HepG2 (cell line): Measurements from ENCODE around the gene CPB2. TPM values are rescaled to one million over a fixed set of nuclear protein-coding genes. Genes with fewer than 3 reads are reported as not detected.

Experiments used
- ATAC-seq: fragments of 200-7000 bp; cut with Tn5 transposase; 3 replicates; pipeline ENCODE4 v1.9.1; 2020; ENCODE audit warnings: mild to moderate bottlenecking, moderate library complexity
- BruUV-seq: library from RNA; stranded (reverse); fragments of 400-500 nt; replicated peaks from 2 replicates; lab custom pipeline; 2021; lab: Mats Ljungman, UMichigan
- CTCF ChIA-PET: fragments of 300-600 bp; formaldehyde crosslinking; extraction: SDS; loops from one replicate; lab custom pipeline; 2021; ENCODE audit warnings: low total read pairs, inconsistent platforms, low intra/inter-chr PET ratio; lab: Yijun Ruan, JAX
- POLR2A ChIA-PET: fragments of 350-600 bp; sonication (Branson Sonifier 250); formaldehyde crosslinking; loops from one replicate; lab custom pipeline; 2020; ENCODE audit warnings: antibody characterized with exemption, inconsistent platforms; lab: Yijun Ruan, JAX
- DNase-seq: peaks from one replicate; pipeline ENCODE4 v3.0.0-alpha.2; 2015; ENCODE audit warnings: low spot score
- FAIRE-seq: peaks from 3 replicates; lab custom pipeline; 2011; peaks lifted over from hg19 to GRCh38; lab: Jason Lieb, UNC
- H2AFZ ChIP-seq: one replicate; pipeline ENCODE4 v1.6.1; 2011; ENCODE audit warnings: low read length, inconsistent platforms
- H3K27ac ChIP-seq: fragments of 300-600 bp; 3 replicates; pipeline ENCODE4 v1.8.0; 2011; ENCODE audit warnings: mixed run types, mild to moderate bottlenecking, mixed read lengths, low read length, inconsistent platforms; ENCODE audit not compliant: insufficient read depth; ENCODE audit errors: extremely low read length
- H3K27me3 ChIP-seq, 2 experiments: fragments of 200-600 bp in 1 of 2; 2 replicates in 1 of 2; 3 replicates in 1 of 2; pipeline versions ENCODE4 v1.6.0 to v1.8.0; 2011; ENCODE audit warnings: low read length in 2 of 2, mild to moderate bottlenecking in 2 of 2, moderate library complexity in 2 of 2, inconsistent platforms in 1 of 2; ENCODE audit not compliant: insufficient read depth in 2 of 2, control insufficient read depth in 1 of 2
- H3K36me3 ChIP-seq, 2 experiments: fragments of 200-600 bp in 1 of 2; replicated peaks in 1 of 2; 2 replicates in 1 of 2; 3 replicates in 1 of 2; pipeline versions ENCODE4 v1.5.1 to v1.8.0; 2011; ENCODE audit warnings: low read length in 2 of 2, inconsistent platforms in 1 of 2; ENCODE audit not compliant: insufficient read depth in 2 of 2, control insufficient read depth in 1 of 2
- H3K4me1 ChIP-seq: 2 replicates; pipeline ENCODE4 v1.5.1; 2012; ENCODE audit warnings: low read length, inconsistent platforms; ENCODE audit not compliant: insufficient read depth
- H3K4me2 ChIP-seq: 2 replicates; pipeline ENCODE4 v1.6.0; 2011; ENCODE audit warnings: low read depth, low read length, inconsistent platforms
- H3K4me3 ChIP-seq, 3 experiments: fragments of 200-600 bp in 1 of 3; sonication (generic), shearing (Covaris generic) in 1 of 3; replicated peaks in 1 of 3; 2 replicates each; pipeline ENCODE4 v1.5.1; 2011 to 2016; ENCODE audit warnings: low read length in 3 of 3, inconsistent platforms in 2 of 3, low read depth in 2 of 3, mild to moderate bottlenecking in 2 of 3, control low read depth in 1 of 3, mixed read lengths in 1 of 3; ENCODE audit not compliant: insufficient read depth in 1 of 3
- H3K79me2 ChIP-seq: one replicate; pipeline ENCODE4 v1.6.1; 2011; ENCODE audit warnings: low read length, inconsistent platforms; ENCODE audit not compliant: insufficient read depth
- H3K9ac ChIP-seq: 2 replicates; pipeline ENCODE4 v1.6.0; 2011; ENCODE audit warnings: mild to moderate bottlenecking, low read depth, low read length, inconsistent platforms; ENCODE audit not compliant: insufficient read depth
- H3K9me3 ChIP-seq: 2 replicates; pipeline ENCODE4 v1.5.1; 2012; ENCODE audit warnings: mild to moderate bottlenecking, low read length
- H4K20me1 ChIP-seq: 2 replicates; pipeline ENCODE4 v1.6.0; 2011; ENCODE audit warnings: inconsistent platforms, mild to moderate bottlenecking, low read length, moderate library complexity; ENCODE audit not compliant: insufficient read depth
- AHR ChIP-seq: IDR thresholded peaks from 2 replicates; pipeline ENCODE4 v1.6.1; 2018; ENCODE audit warnings: missing genetic modification reagents, missing compliant biosample characterization
- HNF4A ChIP-seq: sonication (generic); formaldehyde crosslinking; IDR thresholded peaks from 2 replicates; pipeline ENCODE4 v1.4.0; 2020; ENCODE audit warnings: missing genetic modification reagents
- JUN ChIP-seq: sonication (generic); formaldehyde crosslinking; IDR thresholded peaks from 2 replicates; pipeline ENCODE4 v1.4.0; 2020; ENCODE audit warnings: mild to moderate bottlenecking, missing genetic modification reagents
- RFXANK ChIP-seq: IDR thresholded peaks from 2 replicates; pipeline ENCODE4 v1.6.1; 2016
- SRY ChIP-seq: sonication (generic); formaldehyde crosslinking; IDR thresholded peaks from 2 replicates; pipeline ENCODE4 v1.8.0; 2022; ENCODE audit warnings: mild to moderate bottlenecking, missing genetic modification reagents
- ZNF7 ChIP-seq: IDR thresholded peaks from 2 replicates; pipeline ENCODE4 v1.6.1; 2016; ENCODE audit warnings: missing biosample characterization, missing genetic modification reagents
- WGBS: methylation state at CpG from one replicate; pipeline ENCODE4 v1.1.6; 2017; ENCODE audit warnings: low lambda C conversion rate; 5-methylcytosine and 5-hydroxymethylcytosine counted together
- in situ Hi-C: cut with HindIII; loops from 2 replicates; pipeline ENCODE4 v1.10.0; 2017; ENCODE audit warnings: low pct_unique_long_range_greater_than_20kb; ENCODE audit not compliant: extremely low pct_ligation_motif_present
- intact Hi-C: fragments of 100-400 bp; cut with micrococcal nuclease; formaldehyde crosslinking; loops from one replicate; pipeline ENCODE4 v1.10.0; 2022; ENCODE audit not compliant: unreplicated experiment
- polyA plus RNA-seq, 8 experiments: library from polyadenylated mRNA; depleted of rRNA in 3 of 8; stranded (reverse) in 7 of 8; unstranded in 1 of 8; fragments of >200 nt; fragmentation: Illumina TruSeq in 4 of 8; extraction: Trizol in 4 of 8; gene quantifications; 2 replicates each; pipeline versions ENCODE4 v1.2.1 to v1.2.3, GENCODE V29; 2011 to 2016; ENCODE audit warnings: low read depth in 4 of 8, missing spikeins in 1 of 8, mixed read lengths in 1 of 8; ENCODE audit not compliant: insufficient read depth in 1 of 8
- total RNA-seq, 5 experiments: library from RNA; depleted of rRNA; stranded (reverse); fragments of >200 nt; fragmentation: Illumina TruSeq; extraction: Trizol; gene quantifications; 2 replicates each; pipeline ENCODE4 v1.2.3, GENCODE V29; 2016; ENCODE audit warnings: low read depth in 1 of 5
- TF ChIP-seq, protein P1 (sequence below): IDR thresholded peaks from 2 replicates; pipeline ENCODE4 v1.6.1; 2016; ENCODE audit warnings: low read depth
- TF ChIP-seq, protein P2 (sequence below): sonication (generic); formaldehyde crosslinking; IDR thresholded peaks from 2 replicates; pipeline ENCODE4 v1.5.0; 2020; ENCODE audit warnings: mild to moderate bottlenecking, missing genetic modification reagents

The CPB2 gene
- total and polyA plus RNA-seq, 2 of the 13 experiments (the other 11 are each of a cell fraction or from before 2014, with no cell fraction given): 125 to 140 TPM

DNA sequence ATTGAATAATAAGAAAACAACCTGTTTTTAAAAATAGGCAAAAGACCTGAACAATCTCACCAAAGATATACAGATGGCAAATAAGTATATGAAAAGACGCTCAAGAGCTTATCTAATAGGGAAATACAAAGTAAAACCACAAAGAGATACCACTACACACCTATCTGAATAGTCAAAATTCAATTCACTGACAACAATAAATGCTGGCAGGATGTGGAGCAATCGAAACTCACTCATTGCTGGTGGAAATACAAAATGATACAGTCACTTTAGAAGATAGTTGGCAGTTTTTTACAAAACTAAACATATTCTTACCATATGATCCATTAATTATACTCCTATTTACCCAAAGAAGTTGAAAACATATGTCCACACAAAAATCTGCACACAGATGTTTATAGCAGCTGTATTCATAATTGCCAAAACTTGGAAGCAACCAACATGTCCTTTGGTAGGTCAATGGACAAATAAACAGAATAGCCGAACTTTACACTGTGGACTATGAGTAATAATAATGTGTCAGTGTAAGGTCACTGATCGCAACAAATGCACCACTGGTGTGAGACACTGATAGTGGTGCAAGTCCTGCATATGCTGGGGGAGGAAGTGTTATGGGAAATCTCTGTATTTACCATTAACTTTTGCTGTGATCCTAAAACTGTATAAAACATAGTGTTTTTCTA lies 73.1 kb downstream of the CPB2 start:
- ATAC-seq (no peak), DNase-seq (peak; percentile 5), FAIRE-seq (no peak)
- H3K9ac ChIP-seq: no peak overlapping the region
- peaks cover 12% of the 10 kb centered on the region for H3K9me3 ChIP-seq
- no peak overlapping the region for H2AFZ ChIP-seq
- H3K36me3 ChIP-seq: peaks cover 2 to 15% of the 10 kb centered on the region in 2 experiments; a peak in 3 of 5 replicates
- H3K79me2 ChIP-seq: peaks cover 31% of the 10 kb centered on the region
- WGBS: 96% methylated on average over 4 of the region's 4 CpGs
- no peaks in the 10 kb centered on the region for H4K20me1 ChIP-seq
- no peak overlapping the region for H3K4me2 ChIP-seq
- no peak overlapping the region for H3K27ac ChIP-seq
- TF ChIP-seq, protein P1, sequence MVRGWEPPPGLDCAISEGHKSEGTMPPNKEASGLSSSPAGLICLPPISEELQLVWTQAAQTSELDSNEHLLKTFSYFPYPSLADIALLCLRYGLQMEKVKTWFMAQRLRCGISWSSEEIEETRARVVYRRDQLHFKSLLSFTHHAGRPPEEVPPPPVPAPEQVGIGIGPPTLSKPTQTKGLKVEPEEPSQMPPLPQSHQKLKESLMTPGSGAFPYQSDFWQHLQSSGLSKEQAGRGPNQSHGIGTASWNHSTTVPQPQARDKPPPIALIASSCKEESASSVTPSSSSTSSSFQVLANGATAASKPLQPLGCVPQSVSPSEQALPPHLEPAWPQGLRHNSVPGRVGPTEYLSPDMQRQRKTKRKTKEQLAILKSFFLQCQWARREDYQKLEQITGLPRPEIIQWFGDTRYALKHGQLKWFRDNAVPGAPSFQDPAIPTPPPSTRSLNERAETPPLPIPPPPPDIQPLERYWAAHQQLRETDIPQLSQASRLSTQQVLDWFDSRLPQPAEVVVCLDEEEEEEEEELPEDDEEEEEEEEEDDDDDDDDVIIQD (CRISPR knock-in tag): 0 out of 2 replicates have a peak, but pooled peaks have one; percentile 29
- peak; percentile 55; the same call in 1 of the 2 replicates for TF ChIP-seq ZNF7 (CRISPR knock-in tag)
- TF ChIP-seq AHR (CRISPR knock-in tag): no peak
- TF ChIP-seq, protein P2, sequence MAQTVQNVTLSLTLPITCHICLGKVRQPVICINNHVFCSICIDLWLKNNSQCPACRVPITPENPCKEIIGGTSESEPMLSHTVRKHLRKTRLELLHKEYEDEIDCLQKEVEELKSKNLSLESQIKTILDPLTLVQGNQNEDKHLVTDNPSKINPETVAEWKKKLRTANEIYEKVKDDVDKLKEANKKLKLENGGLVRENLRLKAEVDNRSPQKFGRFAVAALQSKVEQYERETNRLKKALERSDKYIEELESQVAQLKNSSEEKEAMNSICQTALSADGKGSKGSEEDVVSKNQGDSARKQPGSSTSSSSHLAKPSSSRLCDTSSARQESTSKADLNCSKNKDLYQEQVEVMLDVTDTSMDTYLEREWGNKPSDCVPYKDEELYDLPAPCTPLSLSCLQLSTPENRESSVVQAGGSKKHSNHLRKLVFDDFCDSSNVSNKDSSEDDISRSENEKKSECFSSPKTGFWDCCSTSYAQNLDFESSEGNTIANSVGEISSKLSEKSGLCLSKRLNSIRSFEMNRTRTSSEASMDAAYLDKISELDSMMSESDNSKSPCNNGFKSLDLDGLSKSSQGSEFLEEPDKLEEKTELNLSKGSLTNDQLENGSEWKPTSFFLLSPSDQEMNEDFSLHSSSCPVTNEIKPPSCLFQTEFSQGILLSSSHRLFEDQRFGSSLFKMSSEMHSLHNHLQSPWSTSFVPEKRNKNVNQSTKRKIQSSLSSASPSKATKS (CRISPR knock-in tag): no peak
- TF ChIP-seq HNF4A (CRISPR knock-in tag): 0 out of 2 replicates have a peak, but pooled peaks have one; percentile 11
- no peak for TF ChIP-seq RFXANK (CRISPR knock-in tag)
- no peak for TF ChIP-seq JUN (CRISPR knock-in tag)
- TF ChIP-seq SRY: no peak
- intact Hi-C loops: no loop called here
- BruUV-seq: no TSS peak
- no peaks in the 10 kb centered on the region for H3K27me3 ChIP-seq
- no peak overlapping the region for H3K4me3 ChIP-seq
- H3K4me1 ChIP-seq: no peaks in the 10 kb centered on the region
- ChIA-PET CTCF (no interaction called here), POLR2A (no interaction called here)
- in situ Hi-C loops: no loop called here
